OCI-LY1 (cell line): ENCODE measurements around the gene ANKRD30A.

Experiments
- CTCF ChIP-seq: fragments of 200-600 bp; sonication (generic), shearing (Covaris generic); IDR thresholded peaks from 2 replicates; pipeline ENCODE4 v1.5.1; 2017; ENCODE audit warnings: mild to moderate bottlenecking, antibody characterized with exemption, low read length, moderate library complexity, mixed read lengths
- EZH2 ChIP-seq: fragments of 200-600 bp; sonication (generic), shearing (Covaris generic); IDR thresholded peaks from 2 replicates; pipeline ENCODE4 v1.8.0; 2017; ENCODE audit warnings: borderline replicate concordance, mixed run types, mild to moderate bottlenecking, antibody characterized with exemption, low read length, moderate library complexity, mixed read lengths

- TF ChIP-seq CTCF (no peak), EZH2 (no peak)
These were observed 164.6 kb downstream of the ANKRD30A start for GRCh38 chr10:37289833-37290464.
